C1 segment of cervical spinal cord (tissue), 14 donors: ENCODE data around the gene PCBP2.
"Not testable (repeated sequence)": the region's sequence is repeated elsewhere in the genome, so short reads cannot be mapped to it uniquely, and the experiment has no call there.

Experiments used
- DNase-seq, 14 donors: peaks; one replicate each; lab custom pipeline; 2025; lab: John Stamatoyannopoulos, UW

PCBP2 gene

GRCh38 chr12:53472056-53472582, 20.2 kb downstream of the PCBP2 start:
- DNase-seq: no peak

- DNase-seq: no peak
Measured at GRCh38 chr12:53474077-53474476, 22.2 kb downstream of the PCBP2 start.

- DNase-seq: no peak
Measured at GRCh38 chr12:53474819-53475218, 22.9 kb downstream of the PCBP2 start.

- no peak for DNase-seq
Measured at GRCh38 chr12:53476769-53477209, 24.9 kb downstream of the PCBP2 start.

- DNase-seq: no peak
Measured at GRCh38 chr12:53478865-53479264, 27.0 kb downstream of the PCBP2 start.

- no peak for DNase-seq
Measured at GRCh38 chr12:53479331-53479730, 27.4 kb downstream of the PCBP2 start.

- no peak for DNase-seq
Measured at GRCh38 chr12:53480491-53481442, 28.9 kb downstream of the PCBP2 start.

GRCh38 chr12:53481458-53481857, 29.6 kb downstream of the PCBP2 start:
- not testable (repeated sequence) for DNase-seq

- DNase-seq: no peak
Measured at GRCh38 chr12:53481939-53482586, 30.2 kb downstream of the PCBP2 start.

- DNase-seq: no peak
Measured at GRCh38 chr12:53482626-53483168, 30.8 kb downstream of the PCBP2 start.

- no peak for DNase-seq
Measured at GRCh38 chr12:53483225-53483978, 31.5 kb downstream of the PCBP2 start.

GRCh38 chr12:53483979-53484377, 32.1 kb downstream of the PCBP2 start:
- DNase-seq: no peak

GRCh38 chr12:53484686-53485575, 33.0 kb downstream of the PCBP2 start:
- no peak for DNase-seq

GRCh38 chr12:53485955-53486735, 34.2 kb downstream of the PCBP2 start:
- no peak for DNase-seq

GRCh38 chr12:53486736-53487487, 35.0 kb downstream of the PCBP2 start:
- DNase-seq: no peak

GRCh38 chr12:53489242-53489864, 37.5 kb downstream of the PCBP2 start:
- DNase-seq: no peak

- DNase-seq: peak in 3 of 14 donors; percentile 26 to 41 (median 29)
Measured at GRCh38 chr12:53492188-53492587, 40.3 kb downstream of the PCBP2 start.
